Measurements from ENCODE around the gene UHRF1. TPM values are rescaled to one million over a fixed set of nuclear protein-coding genes. Genes with fewer than 3 reads are reported as not detected.
A peak's percentile ranks its signal among the peaks of the same experiment; 100 is the strongest.
"Not testable (repeated sequence)": the region's sequence is repeated elsewhere in the genome, so short reads cannot be mapped to it uniquely, and the experiment has no call there.

The UHRF1 gene
- polyA plus RNA-seq, 1 of the 3 experiments (the other 2 are of a cell fraction) = 43.4 TPM

- peaks cover 76% of the 10 kb centered on the region for H3K79me2 ChIP-seq (ENCODE audit: insufficient read depth)
- H3K9me2 ChIP-seq = no peaks in the 10 kb centered on the region
- H3K27me3 ChIP-seq (ENCODE audit: insufficient read depth) = no peaks in the 10 kb centered on the region
- ChIA-PET POLR2A (no interaction called here), CTCF (interaction anchor here (0.7 to 6.1 kb wide), 6 partner anchors 12 to 66 kb away, joined by 3 to 62 read pairs (median 4); no protein-coding TSS in a partner anchor)
- H2AFZ ChIP-seq (ENCODE audit: low read depth) = no peak overlapping the region
- no peaks in the 10 kb centered on the region for H3K9me3 ChIP-seq
- H3F3A ChIP-seq (replicated peaks; ENCODE audit: insufficient read depth) = peaks cover 21% of the 10 kb centered on the region
- TF ChIP-seq JUND (IDR thresholded peaks at IDR 0.05) (no peak), CTCF (IDR thresholded peaks at IDR 0.05) (no peak)
- H4K20me1 ChIP-seq (ENCODE audit: insufficient read depth) = peaks cover 39% of the 10 kb centered on the region
- H3K4me3 ChIP-seq (ENCODE audit: low read depth in 2 of 2, low read length in 1 of 2) = peak overlapping the region in 1 of 2 experiments; percentile 18; a peak in 1 of 4 replicates
- no peaks in the 10 kb centered on the region for H3K36me3 ChIP-seq (replicated peaks in 1 of 2; ENCODE audit: control insufficient read depth in 1 of 2, insufficient read depth in 2 of 2, low read length in 1 of 2)
- 99% methylated on average over 7 of the region's 19 CpGs for WGBS (ENCODE audit: low lambda C conversion rate)
- DNase-seq = peak; percentile 34
- no peak overlapping the region for H3K9ac ChIP-seq
- peak overlapping the region in 1 of 2 experiments; percentile 45; a peak in 1 of 4 replicates for H3K27ac ChIP-seq (ENCODE audit: low read depth in 2 of 2, low read length in 1 of 2)
- peak overlapping the region; percentile 99 for H3K4me2 ChIP-seq
- H3K4me1 ChIP-seq (ENCODE audit: control insufficient read depth in 1 of 2, insufficient read depth in 2 of 2, low read depth in 1 of 2, low read length in 1 of 2) = peaks cover 23 to 38% of the 10 kb centered on the region in 2 experiments
Observed at GRCh38 chr19:4971816-4972495, 62.7 kb downstream of the UHRF1 start.

GRCh38 chr19:4972509-4973230 lies 63.4 kb downstream of the UHRF1 start:
- peaks cover 42% of the 10 kb centered on the region for H4K20me1 ChIP-seq (ENCODE audit: insufficient read depth)
- H3K27me3 ChIP-seq (ENCODE audit: insufficient read depth) = no peaks in the 10 kb centered on the region
- peak overlapping the region; percentile 12 to 45; a peak in 2 of 4 replicates for H3K27ac ChIP-seq (ENCODE audit: low read depth in 2 of 2, low read length in 1 of 2)
- H3K4me3 ChIP-seq (ENCODE audit: low read depth in 2 of 2, low read length in 1 of 2) = peak overlapping the region in 1 of 2 experiments; percentile 18; a peak in 1 of 4 replicates
- H3K79me2 ChIP-seq (ENCODE audit: insufficient read depth) = peaks cover 83% of the 10 kb centered on the region
- peak; percentile 45; the same call in 1 of the 2 replicates for TF ChIP-seq FOSL2 (IDR thresholded peaks at IDR 0.05; ENCODE audit: borderline replicate concordance, low read depth)
- no peak for TF ChIP-seq CHD2 (IDR thresholded peaks at IDR 0.05; ENCODE audit: low read length, partially characterized antibody)
- peaks cover 31 to 45% of the 10 kb centered on the region in 2 experiments for H3K4me1 ChIP-seq (ENCODE audit: control insufficient read depth in 1 of 2, insufficient read depth in 2 of 2, low read depth in 1 of 2, low read length in 1 of 2)
- no peaks in the 10 kb centered on the region for H3K9me2 ChIP-seq
- no peaks in the 10 kb centered on the region for H3K9me3 ChIP-seq
- H2AFZ ChIP-seq (ENCODE audit: low read depth) = no peak overlapping the region
- 65% methylated on average over 5 of the region's 12 CpGs for WGBS (ENCODE audit: low lambda C conversion rate)
- H3K9ac ChIP-seq = no peak overlapping the region
- H3F3A ChIP-seq (replicated peaks; ENCODE audit: insufficient read depth) = peaks cover 24% of the 10 kb centered on the region
- CTCF ChIA-PET = interaction anchor here (0.7 to 6.1 kb wide), 5 partner anchors 29 to 160 kb away, joined by 3 to 62 read pairs (median 5); no protein-coding TSS in a partner anchor
- no peaks in the 10 kb centered on the region for H3K36me3 ChIP-seq (replicated peaks in 1 of 2; ENCODE audit: control insufficient read depth in 1 of 2, insufficient read depth in 2 of 2, low read length in 1 of 2)
- POLR2A ChIA-PET = no interaction called here
- H3K4me2 ChIP-seq = peak overlapping the region; percentile 59
- peak; percentile 10 for DNase-seq

GRCh38 chr19:4974880-4975469 lies 65.7 kb downstream of the UHRF1 start:
- H3K36me3 ChIP-seq (replicated peaks in 1 of 2; ENCODE audit: control insufficient read depth in 1 of 2, insufficient read depth in 2 of 2, low read length in 1 of 2) = no peaks in the 10 kb centered on the region
- no peak overlapping the region for H3K4me2 ChIP-seq
- peaks cover 53% of the 10 kb centered on the region for H4K20me1 ChIP-seq (ENCODE audit: insufficient read depth)
- peaks cover 44 to 47% of the 10 kb centered on the region in 2 experiments for H3K4me1 ChIP-seq (ENCODE audit: control insufficient read depth in 1 of 2, insufficient read depth in 2 of 2, low read depth in 1 of 2, low read length in 1 of 2)
- no peak overlapping the region for H2AFZ ChIP-seq (ENCODE audit: low read depth)
- no peak overlapping the region for H3K4me3 ChIP-seq (ENCODE audit: low read depth in 2 of 2, low read length in 1 of 2)
- no peaks in the 10 kb centered on the region for H3K9me2 ChIP-seq
- no peak overlapping the region for H3K9ac ChIP-seq
- H3K27me3 ChIP-seq (ENCODE audit: insufficient read depth) = no peaks in the 10 kb centered on the region
- ChIA-PET CTCF (interaction anchor here (3.7 kb wide), 1 partner anchor 56 kb away, joined by 14 read pairs; no protein-coding TSS in a partner anchor), POLR2A (no interaction called here)
- H3K79me2 ChIP-seq (ENCODE audit: insufficient read depth) = peaks cover 98% of the 10 kb centered on the region
- TF ChIP-seq POLR2AphosphoS5 (IDR thresholded peaks at IDR 0.05; ENCODE audit: low read depth, low read length) = no peak
- TF ChIP-seq RAD21 (IDR thresholded peaks at IDR 0.05; ENCODE audit: low read length) = no peak
- no peak for DNase-seq
- no peaks in the 10 kb centered on the region for H3K9me3 ChIP-seq
- 91% methylated on average over 14 of the region's 14 CpGs for WGBS (ENCODE audit: low lambda C conversion rate)
- peaks cover 25% of the 10 kb centered on the region for H3F3A ChIP-seq (replicated peaks; ENCODE audit: insufficient read depth)
- no peak overlapping the region for H3K27ac ChIP-seq (ENCODE audit: low read depth in 2 of 2, low read length in 1 of 2)

GRCh38 chr19:4975601-4976000 lies 66.3 kb downstream of the UHRF1 start:
- H3K4me2 ChIP-seq; POLR2A ChIA-PET; H3K27me3 ChIP-seq (ENCODE audit: insufficient read depth); H3K9me2 ChIP-seq; H3K36me3 ChIP-seq (replicated peaks in 1 of 2; ENCODE audit: control insufficient read depth in 1 of 2, insufficient read depth in 2 of 2, low read length in 1 of 2); H3K9ac ChIP-seq; H3K4me3 ChIP-seq (ENCODE audit: low read depth in 2 of 2, low read length in 1 of 2); DNase-seq; H3K27ac ChIP-seq (ENCODE audit: low read depth in 2 of 2, low read length in 1 of 2); H2AFZ ChIP-seq (ENCODE audit: low read depth); H3K9me3 ChIP-seq: not testable (repeated sequence)
- CTCF ChIA-PET = interaction anchor here (1.0 to 3.7 kb wide), 3 partner anchors 10 to 55 kb away, joined by 3 to 14 read pairs (median 5); no protein-coding TSS in a partner anchor
- 99% methylated on average over 13 of the region's 13 CpGs for WGBS (ENCODE audit: low lambda C conversion rate)
- Histone ChIP-seq H4K20me1 (ENCODE audit: insufficient read depth) (peaks cover 49% of the 10 kb centered on the region), H3F3A (replicated peaks; ENCODE audit: insufficient read depth) (peaks cover 19% of the 10 kb centered on the region), H3K79me2 (ENCODE audit: insufficient read depth) (peaks cover 98% of the 10 kb centered on the region), H3K4me1 (ENCODE audit: control insufficient read depth in 1 of 2, insufficient read depth in 2 of 2, low read depth in 1 of 2, low read length in 1 of 2) (peaks cover 41 to 44% of the 10 kb centered on the region in 2 experiments)

Data from SK-N-SH (cell line).